Panc1 (cell line): ENCODE data around the gene ORM2. TPM values are rescaled to one million over a fixed set of nuclear protein-coding genes. Genes with fewer than 3 reads are reported as not detected.

Experiments
- ATAC-seq: fragments of 200-7000 bp; cut with Tn5 transposase; 2 replicates; pipeline ENCODE4 v1.9.1; 2020; ENCODE audit warnings: mild to moderate bottlenecking, moderate library complexity
- BruUV-seq: library from RNA; stranded (reverse); fragments of 400-500 nt; replicated peaks from 2 replicates; lab custom pipeline; 2021; lab: Mats Ljungman, UMichigan
- CTCF ChIA-PET: fragments of 300-600 bp; sonication (Branson Sonifier 250); formaldehyde crosslinking; loops from one replicate; lab custom pipeline; 2022; ENCODE audit warnings: antibody characterized with exemption; lab: Charles Lee
- POLR2A ChIA-PET: fragments of 300-600 bp; sonication (Branson Sonifier 250); formaldehyde crosslinking; loops from one replicate; lab custom pipeline; 2022; ENCODE audit warnings: antibody characterized with exemption; lab: Charles Lee
- DNase-seq: peaks from one replicate; pipeline ENCODE4 v3.0.0-alpha.2; 2010; ENCODE audit warnings: low read depth, low spot score
- H3K27ac ChIP-seq: 2 replicates; pipeline ENCODE4 v1.5.1; 2011; ENCODE audit warnings: mild to moderate bottlenecking, low read length, inconsistent platforms
- H3K27me3 ChIP-seq: fragments of 200-500 bp; sonication (Bioruptor generic); 2 replicates; pipeline ENCODE4 v1.6.0; 2014; ENCODE audit warnings: low read length, inconsistent platforms; ENCODE audit not compliant: control insufficient read depth, insufficient read depth
- H3K36me3 ChIP-seq: fragments of 200-500 bp; sonication (Bioruptor generic); 2 replicates; pipeline ENCODE4 v1.5.1; 2014; ENCODE audit warnings: inconsistent platforms, mild to moderate bottlenecking, low read length, moderate library complexity; ENCODE audit not compliant: control insufficient read depth, insufficient read depth
- H3K4me1 ChIP-seq: 2 replicates; pipeline ENCODE4 v1.5.1; 2011; ENCODE audit warnings: inconsistent platforms, mild to moderate bottlenecking, low read length, moderate library complexity; ENCODE audit not compliant: control insufficient read depth, insufficient read depth
- H3K4me3 ChIP-seq, 2 experiments: 2 replicates each; pipeline ENCODE4 v1.5.1; 2011 to 2012; ENCODE audit warnings: low read depth in 2 of 2, low read length in 2 of 2, mild to moderate bottlenecking in 2 of 2, inconsistent platforms in 1 of 2, moderate library complexity in 1 of 2
- H3K9me3 ChIP-seq: fragments of 200-500 bp; sonication (Bioruptor generic); 2 replicates; pipeline ENCODE4 v1.5.1; 2014; ENCODE audit warnings: low read depth, mild to moderate bottlenecking, inconsistent platforms, low read length, moderate library complexity; ENCODE audit not compliant: control insufficient read depth, insufficient read depth
- CTCF ChIP-seq: fragments of 450-650 bp; IDR thresholded peaks from 2 replicates; pipeline ENCODE4 v1.5.1; 2017; ENCODE audit warnings: mild to moderate bottlenecking
- POLR2AphosphoS5 ChIP-seq: IDR thresholded peaks from 2 replicates; pipeline ENCODE4 v1.6.1; 2012; ENCODE audit warnings: mild to moderate bottlenecking, low read depth, low read length, moderate library complexity
- SIN3A ChIP-seq: IDR thresholded peaks from 2 replicates; pipeline ENCODE4 v1.6.1; 2012; ENCODE audit warnings: low read depth, mild to moderate bottlenecking, low read length, moderate library complexity, borderline replicate concordance; ENCODE audit not compliant: insufficient read depth
- TCF7L2 ChIP-seq: IDR thresholded peaks from 2 replicates; pipeline ENCODE4 v1.6.1; 2011; ENCODE audit warnings: mild to moderate bottlenecking, low read depth, low read length, inconsistent platforms
- in situ Hi-C: cut with HindIII; loops from 2 replicates; pipeline ENCODE4 v1.10.0; 2016; ENCODE audit warnings: low sequenced_read_pairs, low pct_unique_long_range_greater_than_20kb
- intact Hi-C: fragments of 100-400 bp; cut with micrococcal nuclease; formaldehyde crosslinking; loops from one replicate; pipeline ENCODE4 v1.10.0; 2022; ENCODE audit not compliant: unreplicated experiment
- total RNA-seq: library from RNA; stranded (reverse); gene quantifications from one replicate; pipeline ENCODE4 v1.2.1, GENCODE V29; 2021; ENCODE audit not compliant: unreplicated experiment
- TF ChIP-seq, protein P1 (sequence below), 2 experiments: IDR thresholded peaks; 2 replicates each; pipeline ENCODE4 v1.6.1; 2011 to 2012; ENCODE audit warnings: low read depth in 2 of 2, control low read depth in 1 of 2, low read length in 1 of 2, mild to moderate bottlenecking in 1 of 2, moderate library complexity in 1 of 2; ENCODE audit not compliant: insufficient read depth in 1 of 2

Gene ORM2
- total RNA-seq, 1 experiment from 2014 or later = 0.77 TPM

DNA sequence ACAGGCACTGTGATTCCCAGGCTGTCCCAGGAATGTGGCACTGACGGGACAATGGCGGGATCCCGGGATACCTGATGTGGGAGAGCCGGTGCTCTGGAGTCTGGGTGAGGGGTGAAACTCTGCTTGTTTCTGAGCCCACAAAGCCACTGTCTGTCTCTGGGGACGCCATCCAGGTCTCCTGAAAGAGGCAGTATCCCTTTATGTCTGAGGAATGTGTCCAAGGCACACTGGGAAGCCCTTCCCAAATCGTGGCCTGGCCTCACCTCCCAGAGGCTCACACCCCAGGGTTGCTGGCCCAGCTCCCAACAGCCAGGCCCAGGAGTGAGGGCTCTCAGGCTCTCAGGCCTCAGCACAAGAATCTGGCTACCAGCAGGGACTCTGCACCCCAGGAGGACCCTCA lies 27.1 kb downstream of the ORM2 start:
- intact Hi-C loops = no loop called here
- no peak for DNase-seq
- TF ChIP-seq TCF7L2 (no peak), SIN3A (no peak), CTCF (no peak), POLR2AphosphoS5 (no peak)
- TF ChIP-seq, protein P1, sequence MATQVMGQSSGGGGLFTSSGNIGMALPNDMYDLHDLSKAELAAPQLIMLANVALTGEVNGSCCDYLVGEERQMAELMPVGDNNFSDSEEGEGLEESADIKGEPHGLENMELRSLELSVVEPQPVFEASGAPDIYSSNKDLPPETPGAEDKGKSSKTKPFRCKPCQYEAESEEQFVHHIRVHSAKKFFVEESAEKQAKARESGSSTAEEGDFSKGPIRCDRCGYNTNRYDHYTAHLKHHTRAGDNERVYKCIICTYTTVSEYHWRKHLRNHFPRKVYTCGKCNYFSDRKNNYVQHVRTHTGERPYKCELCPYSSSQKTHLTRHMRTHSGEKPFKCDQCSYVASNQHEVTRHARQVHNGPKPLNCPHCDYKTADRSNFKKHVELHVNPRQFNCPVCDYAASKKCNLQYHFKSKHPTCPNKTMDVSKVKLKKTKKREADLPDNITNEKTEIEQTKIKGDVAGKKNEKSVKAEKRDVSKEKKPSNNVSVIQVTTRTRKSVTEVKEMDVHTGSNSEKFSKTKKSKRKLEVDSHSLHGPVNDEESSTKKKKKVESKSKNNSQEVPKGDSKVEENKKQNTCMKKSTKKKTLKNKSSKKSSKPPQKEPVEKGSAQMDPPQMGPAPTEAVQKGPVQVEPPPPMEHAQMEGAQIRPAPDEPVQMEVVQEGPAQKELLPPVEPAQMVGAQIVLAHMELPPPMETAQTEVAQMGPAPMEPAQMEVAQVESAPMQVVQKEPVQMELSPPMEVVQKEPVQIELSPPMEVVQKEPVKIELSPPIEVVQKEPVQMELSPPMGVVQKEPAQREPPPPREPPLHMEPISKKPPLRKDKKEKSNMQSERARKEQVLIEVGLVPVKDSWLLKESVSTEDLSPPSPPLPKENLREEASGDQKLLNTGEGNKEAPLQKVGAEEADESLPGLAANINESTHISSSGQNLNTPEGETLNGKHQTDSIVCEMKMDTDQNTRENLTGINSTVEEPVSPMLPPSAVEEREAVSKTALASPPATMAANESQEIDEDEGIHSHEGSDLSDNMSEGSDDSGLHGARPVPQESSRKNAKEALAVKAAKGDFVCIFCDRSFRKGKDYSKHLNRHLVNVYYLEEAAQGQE (IDR thresholded peaks at IDR 0.05; ENCODE audit: insufficient read depth in 1 of 2, low read depth in 2 of 2, low read length in 1 of 2) = no peak

GRCh38 chr9:114357360-114357759 lies 27.7 kb downstream of the ORM2 start:
- Histone ChIP-seq H3K27ac (no peak overlapping the region), H3K4me3 (no peak overlapping the region), H3K27me3 (no peaks in the 10 kb centered on the region), H3K9me3 (no peaks in the 10 kb centered on the region), H3K4me1 (no peaks in the 10 kb centered on the region), H3K36me3 (no peaks in the 10 kb centered on the region)
- intact Hi-C loops (no loop called here), in situ Hi-C loops (no loop called here)
- no peak for ATAC-seq
- no peak for DNase-seq
- TF ChIP-seq TCF7L2 = no peak
- no peak for TF ChIP-seq POLR2AphosphoS5
- TF ChIP-seq, protein P1 (IDR thresholded peaks at IDR 0.05; ENCODE audit: insufficient read depth in 1 of 2, low read depth in 2 of 2, low read length in 1 of 2) = no peak
- no peak for TF ChIP-seq SIN3A
- TF ChIP-seq CTCF = no peak
- BruUV-seq = no TSS peak
- ChIA-PET CTCF (no interaction called here), POLR2A (no interaction called here)

More for the DNA sequence above, 27.1 kb downstream of the ORM2 start:
- Histone ChIP-seq H3K27me3 (no peaks in the 10 kb centered on the region), H3K4me1 (no peaks in the 10 kb centered on the region), H3K36me3 (no peaks in the 10 kb centered on the region), H3K9me3 (no peaks in the 10 kb centered on the region), H3K4me3 (no peak overlapping the region), H3K27ac (no peak overlapping the region)
- in situ Hi-C loops = no loop called here
- CTCF ChIA-PET = no interaction called here
- BruUV-seq = no TSS peak
- no peak for ATAC-seq
- POLR2A ChIA-PET = no interaction called here
